Panc1 (cell line): Measurements from ENCODE around the gene SHROOM3. TPM values are rescaled to one million over a fixed set of nuclear protein-coding genes. Genes with fewer than 3 reads are reported as not detected.

ENCODE experiments used
- ATAC-seq: fragments of 200-7000 bp; cut with Tn5 transposase; 2 replicates; pipeline ENCODE4 v1.9.1; 2020; ENCODE audit warnings: mild to moderate bottlenecking, moderate library complexity
- BruUV-seq: library from RNA; stranded (reverse); fragments of 400-500 nt; replicated peaks from 2 replicates; lab custom pipeline; 2021; lab: Mats Ljungman, UMichigan
- CTCF ChIA-PET: fragments of 300-600 bp; sonication (Branson Sonifier 250); formaldehyde crosslinking; loops from one replicate; lab custom pipeline; 2022; ENCODE audit warnings: antibody characterized with exemption; lab: Charles Lee
- POLR2A ChIA-PET: fragments of 300-600 bp; sonication (Branson Sonifier 250); formaldehyde crosslinking; loops from one replicate; lab custom pipeline; 2022; ENCODE audit warnings: antibody characterized with exemption; lab: Charles Lee
- DNase-seq: peaks from one replicate; pipeline ENCODE4 v3.0.0-alpha.2; 2010; ENCODE audit warnings: low read depth, low spot score
- H3K27ac ChIP-seq: 2 replicates; pipeline ENCODE4 v1.5.1; 2011; ENCODE audit warnings: mild to moderate bottlenecking, low read length, inconsistent platforms
- H3K27me3 ChIP-seq: fragments of 200-500 bp; sonication (Bioruptor generic); 2 replicates; pipeline ENCODE4 v1.6.0; 2014; ENCODE audit warnings: low read length, inconsistent platforms; ENCODE audit not compliant: control insufficient read depth, insufficient read depth
- H3K36me3 ChIP-seq: fragments of 200-500 bp; sonication (Bioruptor generic); 2 replicates; pipeline ENCODE4 v1.5.1; 2014; ENCODE audit warnings: inconsistent platforms, mild to moderate bottlenecking, low read length, moderate library complexity; ENCODE audit not compliant: control insufficient read depth, insufficient read depth
- H3K4me1 ChIP-seq: 2 replicates; pipeline ENCODE4 v1.5.1; 2011; ENCODE audit warnings: inconsistent platforms, mild to moderate bottlenecking, low read length, moderate library complexity; ENCODE audit not compliant: control insufficient read depth, insufficient read depth
- H3K4me3 ChIP-seq, 2 experiments: 2 replicates each; pipeline ENCODE4 v1.5.1; 2011 to 2012; ENCODE audit warnings: low read depth in 2 of 2, low read length in 2 of 2, mild to moderate bottlenecking in 2 of 2, inconsistent platforms in 1 of 2, moderate library complexity in 1 of 2
- H3K9me3 ChIP-seq: fragments of 200-500 bp; sonication (Bioruptor generic); 2 replicates; pipeline ENCODE4 v1.5.1; 2014; ENCODE audit warnings: low read depth, mild to moderate bottlenecking, inconsistent platforms, low read length, moderate library complexity; ENCODE audit not compliant: control insufficient read depth, insufficient read depth
- CTCF ChIP-seq: fragments of 450-650 bp; IDR thresholded peaks from 2 replicates; pipeline ENCODE4 v1.5.1; 2017; ENCODE audit warnings: mild to moderate bottlenecking
- POLR2AphosphoS5 ChIP-seq: IDR thresholded peaks from 2 replicates; pipeline ENCODE4 v1.6.1; 2012; ENCODE audit warnings: mild to moderate bottlenecking, low read depth, low read length, moderate library complexity
- REST ChIP-seq, 2 experiments: IDR thresholded peaks; 2 replicates each; pipeline ENCODE4 v1.6.1; 2011 to 2012; ENCODE audit warnings: low read depth in 2 of 2, control low read depth in 1 of 2, low read length in 1 of 2, mild to moderate bottlenecking in 1 of 2, moderate library complexity in 1 of 2; ENCODE audit not compliant: insufficient read depth in 1 of 2
- SIN3A ChIP-seq: IDR thresholded peaks from 2 replicates; pipeline ENCODE4 v1.6.1; 2012; ENCODE audit warnings: low read depth, mild to moderate bottlenecking, low read length, moderate library complexity, borderline replicate concordance; ENCODE audit not compliant: insufficient read depth
- TCF7L2 ChIP-seq: IDR thresholded peaks from 2 replicates; pipeline ENCODE4 v1.6.1; 2011; ENCODE audit warnings: mild to moderate bottlenecking, low read depth, low read length, inconsistent platforms
- in situ Hi-C: cut with HindIII; loops from 2 replicates; pipeline ENCODE4 v1.10.0; 2016; ENCODE audit warnings: low sequenced_read_pairs, low pct_unique_long_range_greater_than_20kb
- intact Hi-C: fragments of 100-400 bp; cut with micrococcal nuclease; formaldehyde crosslinking; loops from one replicate; pipeline ENCODE4 v1.10.0; 2022; ENCODE audit not compliant: unreplicated experiment
- total RNA-seq: library from RNA; stranded (reverse); gene quantifications from one replicate; pipeline ENCODE4 v1.2.1, GENCODE V29; 2021; ENCODE audit not compliant: unreplicated experiment

SHROOM3 gene
- total RNA-seq, 1 experiment from 2014 or later, result 7.2 TPM

GRCh38 chr4:76758996-76759395, 324.0 kb downstream of the SHROOM3 start:
- DNase-seq (no peak), ATAC-seq (no peak)
- Histone ChIP-seq H3K27me3 (no peaks in the 10 kb centered on the region), H3K4me3 (no peak overlapping the region), H3K27ac (no peak overlapping the region), H3K4me1 (no peaks in the 10 kb centered on the region), H3K36me3 (no peaks in the 10 kb centered on the region), H3K9me3 (no peaks in the 10 kb centered on the region)
- TF ChIP-seq TCF7L2 (no peak), CTCF (no peak), REST (IDR thresholded peaks at IDR 0.05; ENCODE audit: insufficient read depth in 1 of 2, low read depth in 2 of 2, low read length in 1 of 2) (no peak), SIN3A (no peak)
- in situ Hi-C loops, result no loop called here
- POLR2A ChIA-PET, result no interaction called here
- CTCF ChIA-PET, result no interaction called here
- intact Hi-C loops, result loop anchor here (10.0 kb wide), 1 partner anchor 324 kb away; the partner anchor contains the start of gene SHROOM3
- BruUV-seq, result no TSS peak

- no peak overlapping the region for H3K27ac ChIP-seq
- no peak for ATAC-seq
- H3K4me1 ChIP-seq, result no peaks in the 10 kb centered on the region
- BruUV-seq, result no TSS peak
- H3K27me3 ChIP-seq, result no peaks in the 10 kb centered on the region
- TF ChIP-seq TCF7L2, result no peak
- no peak for TF ChIP-seq SIN3A
- no peak for TF ChIP-seq REST (IDR thresholded peaks at IDR 0.05; ENCODE audit: insufficient read depth in 1 of 2, low read depth in 2 of 2, low read length in 1 of 2)
- no peak for TF ChIP-seq CTCF
- TF ChIP-seq POLR2AphosphoS5, result no peak
- intact Hi-C loops, result no loop called here
- H3K9me3 ChIP-seq, result no peaks in the 10 kb centered on the region
- no peak for DNase-seq
- H3K4me3 ChIP-seq, result no peak overlapping the region
- in situ Hi-C loops, result no loop called here
- H3K36me3 ChIP-seq, result no peaks in the 10 kb centered on the region
- CTCF ChIA-PET, result no interaction called here
- POLR2A ChIA-PET, result no interaction called here
Observed at GRCh38 chr4:76760193-76760592, 325.2 kb downstream of the SHROOM3 start.
